DND-41 (cell line): ENCODE results near the gene MINAR1.

ENCODE experiments used
- ATAC-seq: fragments of 200-7000 bp; cut with Tn5 transposase; 3 replicates; pipeline ENCODE4 v1.9.1; 2021; ENCODE audit warnings: low read depth; ENCODE audit not compliant: insufficient read depth
- DNase-seq: peaks from one replicate; pipeline ENCODE4 v3.0.0-alpha.2; 2020
- H2AFZ ChIP-seq: 2 replicates; pipeline ENCODE4 v1.6.0; 2012; ENCODE audit warnings: low read depth, low read length
- H3K27ac ChIP-seq: 2 replicates; pipeline ENCODE4 v1.5.1; 2012; ENCODE audit warnings: low read length, inconsistent platforms
- H3K27me3 ChIP-seq: fragments of 200-600 bp; sonication (generic); 2 replicates; pipeline ENCODE4 v1.6.0; 2012; ENCODE audit warnings: low read length, mild to moderate bottlenecking, inconsistent platforms; ENCODE audit not compliant: insufficient read depth, poor library complexity
- H3K36me3 ChIP-seq: 2 replicates; pipeline ENCODE4 v1.5.1; 2012; ENCODE audit warnings: low read length, inconsistent platforms; ENCODE audit not compliant: insufficient read depth
- H3K4me1 ChIP-seq: 2 replicates; pipeline ENCODE4 v1.5.1; 2012; ENCODE audit warnings: mild to moderate bottlenecking, low read length; ENCODE audit not compliant: insufficient read depth
- H3K4me2 ChIP-seq: 2 replicates; pipeline ENCODE4 v1.6.0; 2012; ENCODE audit warnings: mild to moderate bottlenecking, moderate library complexity, low read length, inconsistent platforms; ENCODE audit not compliant: insufficient read depth
- H3K4me3 ChIP-seq, 2 experiments: fragments of 200-600 bp in 1 of 2; shearing (Covaris generic) in 1 of 2; 2 replicates each; pipeline ENCODE4 v1.5.1; 2012 to 2016; ENCODE audit warnings: inconsistent platforms in 2 of 2, low read length in 2 of 2, mild to moderate bottlenecking in 2 of 2, low read depth in 1 of 2, moderate library complexity in 1 of 2
- H3K79me2 ChIP-seq: 2 replicates; pipeline ENCODE4 v1.6.0; 2012; ENCODE audit warnings: low read length, inconsistent platforms; ENCODE audit not compliant: insufficient read depth
- H3K9ac ChIP-seq: 2 replicates; pipeline ENCODE4 v1.6.0; 2012; ENCODE audit warnings: low read depth, mild to moderate bottlenecking, inconsistent platforms, low read length, moderate library complexity
- H3K9me3 ChIP-seq: 2 replicates; pipeline ENCODE4 v1.5.1; 2012; ENCODE audit warnings: low read length, moderate library complexity, mild to moderate bottlenecking, inconsistent platforms; ENCODE audit not compliant: insufficient read depth, severe bottlenecking
- H4K20me1 ChIP-seq: 2 replicates; pipeline ENCODE4 v1.6.0; 2012; ENCODE audit warnings: low read length; ENCODE audit not compliant: insufficient read depth
- CTCF ChIP-seq: IDR thresholded peaks from 2 replicates; pipeline ENCODE4 v1.5.1; 2012; ENCODE audit warnings: borderline replicate concordance, low read length, moderate library complexity, mild to moderate bottlenecking; ENCODE audit not compliant: poor library complexity, severe bottlenecking; ENCODE audit errors: extremely low read depth
- EZH2 ChIP-seq: IDR thresholded peaks from 3 replicates; pipeline ENCODE4 v1.6.1; 2012; ENCODE audit warnings: borderline replicate concordance, low read depth, mild to moderate bottlenecking, moderate library complexity, low read length, inconsistent platforms; ENCODE audit not compliant: severe bottlenecking

The MINAR1 gene

GRCh38 chr15:79397269-79397910 is 34.7 kb upstream of the MINAR1 start:
- ATAC-seq (no peak; the same call in 2 of the 3 replicates), DNase-seq (no peak)
- H3K36me3 ChIP-seq: peaks cover 2% of the 10 kb centered on the region; the same call in 1 of the 2 replicates
- no peak overlapping the region for H2AFZ ChIP-seq
- H3K79me2 ChIP-seq: no peaks in the 10 kb centered on the region
- no peak overlapping the region for H3K4me2 ChIP-seq
- H3K4me1 ChIP-seq: peaks cover 14% of the 10 kb centered on the region
- H3K4me3 ChIP-seq: no peak overlapping the region
- no peaks in the 10 kb centered on the region for H3K9me3 ChIP-seq
- H3K9ac ChIP-seq: no peak overlapping the region
- no peak overlapping the region for H3K27ac ChIP-seq
- TF ChIP-seq CTCF (no peak), EZH2 (no peak)
- H4K20me1 ChIP-seq: no peaks in the 10 kb centered on the region
- H3K27me3 ChIP-seq: no peaks in the 10 kb centered on the region

GRCh38 chr15:79399606-79400005 is 32.5 kb upstream of the MINAR1 start:
- Histone ChIP-seq H4K20me1 (no peaks in the 10 kb centered on the region), H3K4me1 (peaks cover 14% of the 10 kb centered on the region), H3K36me3 (peaks cover 2% of the 10 kb centered on the region; the same call in 1 of the 2 replicates), H3K79me2 (no peaks in the 10 kb centered on the region), H3K9ac (no peak overlapping the region), H2AFZ (no peak overlapping the region), H3K27me3 (no peaks in the 10 kb centered on the region), H3K4me3 (no peak overlapping the region), H3K4me2 (no peak overlapping the region), H3K27ac (no peak overlapping the region), H3K9me3 (no peaks in the 10 kb centered on the region)
- DNase-seq (no peak), ATAC-seq (no peak)
- TF ChIP-seq EZH2: no peak
- TF ChIP-seq CTCF: no peak

GRCh38 chr15:79400650-79401049 is 31.5 kb upstream of the MINAR1 start:
- H3K4me1 ChIP-seq: peaks cover 14% of the 10 kb centered on the region
- H3K27ac ChIP-seq: no peak overlapping the region
- no peak overlapping the region for H2AFZ ChIP-seq
- H3K9me3 ChIP-seq: no peaks in the 10 kb centered on the region
- DNase-seq: no peak
- no peaks in the 10 kb centered on the region for H4K20me1 ChIP-seq
- H3K36me3 ChIP-seq: peaks cover 2% of the 10 kb centered on the region; the same call in 1 of the 2 replicates
- no peak overlapping the region for H3K9ac ChIP-seq
- no peak overlapping the region for H3K4me3 ChIP-seq
- no peak overlapping the region for H3K4me2 ChIP-seq
- TF ChIP-seq CTCF (no peak), EZH2 (no peak)
- H3K27me3 ChIP-seq: no peaks in the 10 kb centered on the region
- ATAC-seq: no peak
- no peaks in the 10 kb centered on the region for H3K79me2 ChIP-seq
